GM20431 (cell line): ENCODE data around the gene ACTN1.

Experiments used
- in situ Hi-C: fragments of 300-500 bp; cut with MseI, MboI; formaldehyde crosslinking; loops from one replicate; pipeline ENCODE4 v1.15.0; 2020; ENCODE audit warnings: low sequenced_read_pairs; ENCODE audit not compliant: unreplicated experiment

The ACTN1 gene

GRCh38 chr14:68938271-68939150 lies 40.6 kb downstream of the ACTN1 start:
- in situ Hi-C loops = no loop called here

- in situ Hi-C loops = no loop called here
Observed at GRCh38 chr14:68937471-68938270, 41.4 kb downstream of the ACTN1 start.

- in situ Hi-C loops = no loop called here
Observed at GRCh38 chr14:68936980-68937379, 42.1 kb downstream of the ACTN1 start.

GRCh38 chr14:68936476-68936875 lies 42.6 kb downstream of the ACTN1 start:
- in situ Hi-C loops = no loop called here

- in situ Hi-C loops = no loop called here
Observed at GRCh38 chr14:68935761-68936214, 43.3 kb downstream of the ACTN1 start.

- in situ Hi-C loops = no loop called here
Observed at GRCh38 chr14:68934066-68934465, 45.0 kb downstream of the ACTN1 start.

- in situ Hi-C loops = no loop called here
Observed at GRCh38 chr14:68932686-68933085, 46.4 kb downstream of the ACTN1 start.

GRCh38 chr14:68932231-68932630 lies 46.9 kb downstream of the ACTN1 start:
- in situ Hi-C loops = no loop called here

- in situ Hi-C loops = no loop called here
Observed at GRCh38 chr14:68931474-68932051, 47.5 kb downstream of the ACTN1 start.

- in situ Hi-C loops = no loop called here
Observed at GRCh38 chr14:68931063-68931462, 48.0 kb downstream of the ACTN1 start.

GRCh38 chr14:68929623-68930307 lies 49.3 kb downstream of the ACTN1 start:
- in situ Hi-C loops = no loop called here

- in situ Hi-C loops = no loop called here
Observed at GRCh38 chr14:68928770-68929550, 50.1 kb downstream of the ACTN1 start.

- in situ Hi-C loops = no loop called here
Observed at GRCh38 chr14:68927956-68928675, 51.0 kb downstream of the ACTN1 start.

- in situ Hi-C loops = no loop called here
Observed at GRCh38 chr14:68927089-68927488, 52.0 kb downstream of the ACTN1 start.

GRCh38 chr14:68926236-68926635 lies 52.9 kb downstream of the ACTN1 start:
- in situ Hi-C loops = no loop called here

- in situ Hi-C loops = no loop called here
Observed at GRCh38 chr14:68925373-68925772, 53.7 kb downstream of the ACTN1 start.

- in situ Hi-C loops = loop anchor here (25.0 kb wide), 1 partner anchor 163 kb away; no protein-coding TSS in a partner anchor
Observed at GRCh38 chr14:68924186-68925158, 54.6 kb downstream of the ACTN1 start.
